Measurements from ENCODE around the gene TMPRSS11D.

GRCh38 chr4:67874986-67875385 is 8.8 kb downstream of the TMPRSS11D start:
- TF ChIP-seq POLR2A (IDR thresholded peaks at IDR 0.05; ENCODE audit: low read length) (no peak), GATA1 (IDR thresholded peaks at IDR 0.05; ENCODE audit: low read depth, low read length) (no peak)
